OCI-LY3 (cell line): ENCODE data around the gene GSE1.

Experiments used
- H2AFZ ChIP-seq: fragments of 200-600, 300-600 bp; shearing (Covaris generic); 2 replicates; pipeline ENCODE4 v1.6.0; 2014; ENCODE audit warnings: antibody characterized with exemption, low read depth, low read length
- H3K27ac ChIP-seq: fragments of 200-600, 300-600 bp; sonication (generic); 2 replicates; pipeline ENCODE4 v1.5.1; 2014; ENCODE audit warnings: mild to moderate bottlenecking, low read length, moderate library complexity, mixed read lengths
- H3K27me3 ChIP-seq: fragments of 200-600, 300-600 bp; sonication (generic); 2 replicates; pipeline ENCODE4 v1.6.1; 2014; ENCODE audit warnings: low read depth, low read length, mixed read lengths
- H3K36me3 ChIP-seq: fragments of 200-600, 300-600 bp; sonication (generic); replicated peaks from 2 replicates; pipeline ENCODE3; 2014; ENCODE audit warnings: low read depth, low read length, mixed read lengths
- H3K4me1 ChIP-seq: fragments of 300-600, 200-600 bp; sonication (generic); 2 replicates; pipeline ENCODE4 v1.6.1; 2014; ENCODE audit warnings: low read length, mixed read lengths
- H3K4me2 ChIP-seq: fragments of 200-600, 300-600 bp; sonication (generic); 2 replicates; pipeline ENCODE4 v1.6.1; 2014; ENCODE audit warnings: low read length, mixed read lengths
- H3K4me3 ChIP-seq: fragments of 300-600, 200-600 bp; sonication (generic); 2 replicates; pipeline ENCODE4 v1.5.1; 2014; ENCODE audit warnings: antibody characterized with exemption, mild to moderate bottlenecking, low read length, moderate library complexity
- H3K79me2 ChIP-seq: fragments of 300-600, 200-600 bp; shearing (Covaris generic); 2 replicates; pipeline ENCODE4 v1.6.1; 2014; ENCODE audit warnings: mild to moderate bottlenecking, low read length, mixed read lengths
- H3K9ac ChIP-seq: fragments of 300-600, 200-600 bp; shearing (Covaris generic); 2 replicates; pipeline ENCODE4 v1.6.0; 2014; ENCODE audit warnings: mild to moderate bottlenecking, low read length, moderate library complexity
- H3K9me3 ChIP-seq: fragments of 200-600, 300-600 bp; shearing (Covaris generic); 2 replicates; pipeline ENCODE4 v1.6.1; 2014; ENCODE audit warnings: low read length, mixed read lengths; ENCODE audit not compliant: insufficient read depth
- H4K20me1 ChIP-seq: fragments of 200-600, 300-600 bp; sonication (generic); 2 replicates; pipeline ENCODE4 v1.6.1; 2016; ENCODE audit warnings: low read length, mixed read lengths; ENCODE audit not compliant: insufficient read depth
- CTCF ChIP-seq: fragments of 200-600, 300-600 bp; sonication (generic); IDR thresholded peaks from 2 replicates; pipeline ENCODE4 v1.5.1; 2014; ENCODE audit warnings: antibody characterized with exemption, low read length, low read depth
- EZH2phosphoT487 ChIP-seq: fragments of 200-600 bp; shearing (Covaris generic); IDR thresholded peaks from 2 replicates; pipeline ENCODE4 v1.6.1; 2018; ENCODE audit warnings: antibody characterized with exemption, mixed run types, low read depth

GSE1 gene

GRCh38 chr16:85627089-85627488 lies 14.0 kb downstream of the GSE1 start:
- Histone ChIP-seq H3K4me3 (no peak overlapping the region), H3K79me2 (peaks cover 62% of the 10 kb centered on the region), H3K27me3 (no peaks in the 10 kb centered on the region), H3K9me3 (peaks cover 8% of the 10 kb centered on the region; the same call in 1 of the 2 replicates), H3K4me1 (no peaks in the 10 kb centered on the region), H2AFZ (no peak overlapping the region), H4K20me1 (peaks cover 95% of the 10 kb centered on the region), H3K4me2 (no peak overlapping the region), H3K36me3 (peaks cover 14% of the 10 kb centered on the region), H3K27ac (no peak overlapping the region), H3K9ac (no peak overlapping the region)
- TF ChIP-seq CTCF = no peak
- no peak for TF ChIP-seq EZH2phosphoT487

GRCh38 chr16:85627526-85628264 lies 14.6 kb downstream of the GSE1 start:
- TF ChIP-seq EZH2phosphoT487 = no peak
- no peak for TF ChIP-seq CTCF
- Histone ChIP-seq H3K27me3 (no peaks in the 10 kb centered on the region), H3K36me3 (peaks cover 14% of the 10 kb centered on the region), H3K4me1 (no peaks in the 10 kb centered on the region), H3K79me2 (peaks cover 61% of the 10 kb centered on the region), H3K9me3 (peaks cover 8% of the 10 kb centered on the region; the same call in 1 of the 2 replicates), H3K9ac (no peak overlapping the region), H3K4me2 (no peak overlapping the region), H2AFZ (no peak overlapping the region), H4K20me1 (peaks cover 94% of the 10 kb centered on the region), H3K27ac (no peak overlapping the region), H3K4me3 (no peak overlapping the region)

GRCh38 chr16:85628265-85628556 lies 15.1 kb downstream of the GSE1 start:
- Histone ChIP-seq H3K79me2 (peaks cover 57% of the 10 kb centered on the region), H3K4me2 (no peak overlapping the region), H3K9me3 (peaks cover 8% of the 10 kb centered on the region; the same call in 1 of the 2 replicates), H4K20me1 (peaks cover 94% of the 10 kb centered on the region), H3K27ac (no peak overlapping the region), H3K4me3 (no peak overlapping the region), H3K4me1 (no peaks in the 10 kb centered on the region), H3K36me3 (peaks cover 14% of the 10 kb centered on the region), H3K27me3 (no peaks in the 10 kb centered on the region), H3K9ac (no peak overlapping the region), H2AFZ (no peak overlapping the region)
- TF ChIP-seq EZH2phosphoT487 (no peak), CTCF (no peak)

DNA sequence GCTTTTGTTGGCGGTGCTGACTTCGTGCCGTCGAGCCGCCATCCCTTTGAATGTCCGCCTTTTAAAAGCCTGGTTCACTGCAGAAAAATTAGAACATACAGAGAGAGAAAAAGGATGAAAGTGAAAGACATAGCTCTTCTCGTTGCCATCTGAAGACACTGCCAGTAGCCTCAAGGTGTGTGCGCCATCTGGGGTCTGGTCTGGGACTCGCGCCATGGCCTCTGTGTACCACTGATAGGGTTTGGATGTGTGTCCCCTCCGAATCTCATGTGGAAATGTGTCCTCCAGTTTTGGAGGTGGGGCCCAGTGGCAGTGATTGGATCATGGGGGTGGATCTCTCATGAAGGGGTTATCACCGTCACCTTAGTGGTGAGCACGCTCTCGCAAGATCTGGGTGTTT lies 15.5 kb downstream of the GSE1 start:
- Histone ChIP-seq H3K9ac (no peak overlapping the region), H3K27ac (no peak overlapping the region), H3K79me2 (peaks cover 52% of the 10 kb centered on the region), H3K4me2 (no peak overlapping the region), H3K36me3 (peaks cover 14% of the 10 kb centered on the region), H3K4me3 (no peak overlapping the region), H3K9me3 (peaks cover 8% of the 10 kb centered on the region; the same call in 1 of the 2 replicates), H4K20me1 (peaks cover 94% of the 10 kb centered on the region), H2AFZ (no peak overlapping the region), H3K4me1 (no peaks in the 10 kb centered on the region), H3K27me3 (no peaks in the 10 kb centered on the region)
- TF ChIP-seq CTCF = 0 out of 2 replicates have a peak, but pooled peaks have one; percentile 4
- TF ChIP-seq EZH2phosphoT487 = no peak
